ENCODE data around the gene CCDC7. TPM values are rescaled to one million over a fixed set of nuclear protein-coding genes. Genes with fewer than 3 reads are reported as not detected.

The CCDC7 gene
- total RNA-seq, 4 donors from 2014 or later, result 15.1 to 72.3 (median 22.6) TPM

GRCh38 chr10:32403091-32403490 lies 42.8 kb upstream of the CCDC7 start:
- WGBS, result 100% methylated on average over 2 of the region's 2 CpGs
- Histone ChIP-seq H3K36me3 (no peaks in the 10 kb centered on the region), H3K27me3 (no peaks in the 10 kb centered on the region), H3K27ac (replicated peaks in 1 of 4) (no peak overlapping the region), H3K4me1 (no peaks in the 10 kb centered on the region), H3K9me3 (no peaks in the 10 kb centered on the region), H3K4me3 (no peak overlapping the region)
- TF ChIP-seq POLR2AphosphoS5 (IDR thresholded peaks at IDR 0.05) (no peak), EP300 (IDR thresholded peaks at IDR 0.05) (no peak), POLR2A (IDR thresholded peaks at IDR 0.05; ENCODE audit: low read depth) (no peak)
- TF ChIP-seq, protein P1, sequence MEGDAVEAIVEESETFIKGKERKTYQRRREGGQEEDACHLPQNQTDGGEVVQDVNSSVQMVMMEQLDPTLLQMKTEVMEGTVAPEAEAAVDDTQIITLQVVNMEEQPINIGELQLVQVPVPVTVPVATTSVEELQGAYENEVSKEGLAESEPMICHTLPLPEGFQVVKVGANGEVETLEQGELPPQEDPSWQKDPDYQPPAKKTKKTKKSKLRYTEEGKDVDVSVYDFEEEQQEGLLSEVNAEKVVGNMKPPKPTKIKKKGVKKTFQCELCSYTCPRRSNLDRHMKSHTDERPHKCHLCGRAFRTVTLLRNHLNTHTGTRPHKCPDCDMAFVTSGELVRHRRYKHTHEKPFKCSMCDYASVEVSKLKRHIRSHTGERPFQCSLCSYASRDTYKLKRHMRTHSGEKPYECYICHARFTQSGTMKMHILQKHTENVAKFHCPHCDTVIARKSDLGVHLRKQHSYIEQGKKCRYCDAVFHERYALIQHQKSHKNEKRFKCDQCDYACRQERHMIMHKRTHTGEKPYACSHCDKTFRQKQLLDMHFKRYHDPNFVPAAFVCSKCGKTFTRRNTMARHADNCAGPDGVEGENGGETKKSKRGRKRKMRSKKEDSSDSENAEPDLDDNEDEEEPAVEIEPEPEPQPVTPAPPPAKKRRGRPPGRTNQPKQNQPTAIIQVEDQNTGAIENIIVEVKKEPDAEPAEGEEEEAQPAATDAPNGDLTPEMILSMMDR (IDR thresholded peaks at IDR 0.05), result no peak
- intact Hi-C loops (cut with DNase I), result no loop called here
- no peak for DNase-seq (ENCODE audit: extremely low spot score)

GRCh38 chr10:32408690-32409089 lies 37.2 kb upstream of the CCDC7 start:
- Histone ChIP-seq H3K27me3 (no peaks in the 10 kb centered on the region), H3K9me3 (no peaks in the 10 kb centered on the region), H3K4me1 (peaks cover 11 to 28% (median 24%) of the 10 kb centered on the region in 4 donors), H3K27ac (replicated peaks in 1 of 4) (no peak overlapping the region), H3K36me3 (no peaks in the 10 kb centered on the region), H3K4me3 (no peak overlapping the region)
- no peak for DNase-seq (ENCODE audit: extremely low spot score)
- intact Hi-C loops (cut with DNase I), result no loop called here
- no peak for TF ChIP-seq POLR2AphosphoS5 (IDR thresholded peaks at IDR 0.05)
- TF ChIP-seq EP300 (IDR thresholded peaks at IDR 0.05), result no peak
- TF ChIP-seq, protein P1 (IDR thresholded peaks at IDR 0.05), result no peak
- TF ChIP-seq POLR2A (IDR thresholded peaks at IDR 0.05; ENCODE audit: low read depth), result no peak
- 91% methylated on average over 5 of the region's 5 CpGs for WGBS

DNA sequence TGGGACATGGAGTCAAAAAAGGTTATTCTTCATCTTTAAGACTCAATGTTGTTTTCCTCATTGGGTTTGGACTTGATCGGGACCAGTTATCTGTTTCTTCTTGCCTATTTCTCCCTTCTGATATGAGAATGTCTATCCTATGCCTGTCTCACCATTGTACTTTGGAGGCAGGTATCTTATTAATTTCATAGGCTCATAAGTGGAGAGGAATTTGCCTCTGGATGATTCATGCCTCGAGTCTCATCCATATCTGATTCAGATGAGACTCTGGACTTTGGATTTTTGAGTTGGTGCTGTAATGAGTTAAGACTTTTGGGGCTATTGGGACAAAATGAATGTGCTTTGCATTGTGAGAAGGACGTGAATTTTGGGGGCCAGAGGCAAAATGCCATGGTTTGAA lies 36.2 kb upstream of the CCDC7 start:
- Histone ChIP-seq H3K9me3 (no peaks in the 10 kb centered on the region), H3K27me3 (no peaks in the 10 kb centered on the region), H3K4me3 (no peak overlapping the region), H3K27ac (replicated peaks in 1 of 4) (no peak overlapping the region), H3K4me1 (peaks cover 11 to 28% (median 26%) of the 10 kb centered on the region in 4 donors), H3K36me3 (no peaks in the 10 kb centered on the region)
- TF ChIP-seq POLR2A (IDR thresholded peaks at IDR 0.05; ENCODE audit: low read depth), result no peak
- TF ChIP-seq EP300 (IDR thresholded peaks at IDR 0.05), result no peak
- TF ChIP-seq, protein P1 (IDR thresholded peaks at IDR 0.05), result no peak
- TF ChIP-seq POLR2AphosphoS5 (IDR thresholded peaks at IDR 0.05), result no peak
- WGBS, result 79% methylated on average over 3 of the region's 3 CpGs
- intact Hi-C loops (cut with DNase I), result no loop called here
- DNase-seq (ENCODE audit: extremely low spot score), result no peak

DNA sequence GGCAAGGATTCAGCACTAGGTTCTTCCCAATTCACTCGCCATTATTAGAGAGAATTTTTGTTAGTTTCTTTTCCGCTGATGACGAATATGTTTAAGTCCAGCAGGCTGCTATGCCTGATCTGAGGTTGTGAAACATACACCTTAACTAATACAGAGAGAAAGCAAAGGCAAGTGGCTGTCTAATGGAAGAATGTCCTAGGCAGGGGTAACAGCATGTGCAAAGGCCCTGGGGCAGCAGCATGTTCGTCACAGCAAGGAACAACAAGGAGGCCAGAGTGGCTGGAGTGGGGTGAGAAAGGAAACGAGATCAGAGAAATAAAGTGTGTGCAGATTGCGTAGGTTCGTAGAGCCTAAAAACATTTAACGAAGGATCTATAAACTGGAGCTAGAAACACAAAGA lies 35.4 kb upstream of the CCDC7 start:
- H3K9me3 ChIP-seq, result no peaks in the 10 kb centered on the region
- DNase-seq (ENCODE audit: extremely low spot score), result no peak
- H3K4me1 ChIP-seq, result peaks cover 11 to 31% (median 26%) of the 10 kb centered on the region in 4 donors
- no peak overlapping the region for H3K4me3 ChIP-seq
- WGBS, result 95% methylated on average over 8 of the region's 8 CpGs
- intact Hi-C loops (cut with DNase I), result no loop called here
- TF ChIP-seq EP300 (IDR thresholded peaks at IDR 0.05) (no peak), POLR2A (IDR thresholded peaks at IDR 0.05; ENCODE audit: low read depth) (no peak), POLR2AphosphoS5 (IDR thresholded peaks at IDR 0.05) (no peak)
- TF ChIP-seq, protein P1 (IDR thresholded peaks at IDR 0.05), result no peak
- no peaks in the 10 kb centered on the region for H3K27me3 ChIP-seq
- H3K27ac ChIP-seq (replicated peaks in 1 of 4), result no peak overlapping the region
- no peaks in the 10 kb centered on the region for H3K36me3 ChIP-seq

All from esophagus muscularis mucosa (tissue), 4 donors.